Measurements from ENCODE around the gene HNRNPD. TPM values are rescaled to one million over a fixed set of nuclear protein-coding genes. Genes with fewer than 3 reads are reported as not detected.

The HNRNPD gene
- total and polyA plus RNA-seq, 10 of the 15 experiments (the other 5 are each of a cell fraction or from before 2014, with no cell fraction given) = 76.6 to 882 (median 265) TPM

GRCh38 chr4:82382751-82383150, 9.0 kb upstream of the HNRNPD start:
- Histone ChIP-seq H4K20me1 (ENCODE audit: control insufficient read depth, insufficient read depth) (no peaks in the 10 kb centered on the region), H3K79me2 (ENCODE audit: control insufficient read depth, insufficient read depth, low read length) (no peaks in the 10 kb centered on the region), H3K27ac (ENCODE audit: control insufficient read depth, insufficient read depth) (no peak overlapping the region), H3K9me3 (replicated peaks; ENCODE audit: control insufficient read depth, insufficient read depth, low read length) (peaks cover 2% of the 10 kb centered on the region; the same call in 2 of the 3 replicates), H3K27me3 (replicated peaks in 1 of 2; ENCODE audit: control insufficient read depth in 2 of 2, insufficient read depth in 2 of 2, low read length in 1 of 2) (no peaks in the 10 kb centered on the region), H3K36me3 (ENCODE audit: control insufficient read depth in 2 of 2, insufficient read depth in 2 of 2, low read length in 1 of 2) (no peaks in the 10 kb centered on the region), H3K4me2 (ENCODE audit: control insufficient read depth, insufficient read depth) (no peak overlapping the region), H3K9ac (ENCODE audit: control insufficient read depth, insufficient read depth, low read length) (no peak overlapping the region), H3K4me1 (ENCODE audit: control insufficient read depth, insufficient read depth, low read length) (no peaks in the 10 kb centered on the region), H3K4me3 (no peak overlapping the region), H2AFZ (ENCODE audit: control insufficient read depth, low read depth, low read length) (no peak overlapping the region)
- DNase-seq (ENCODE audit: low read depth, low spot score) (no peak), ATAC-seq (no peak), FAIRE-seq (no peak)
- 3% methylated on average over 2 of the region's 2 CpGs for WGBS (ENCODE audit: insufficient coverage, insufficient replicate concordance, low lambda C conversion rate, missing lambda C conversion rate)
- BruUV-seq (replicated peaks) = no TSS peak
- ChIA-PET SMC1A (ENCODE audit: uncharacterized antibody, unreplicated experiment) (interaction anchor here (0.7 kb wide), 1 partner anchor 243 kb away, joined by 3 read pairs; no protein-coding TSS in a partner anchor), RAD21 (ENCODE audit: unreplicated experiment) (interaction anchor here (0.8 kb wide), 1 partner anchor 78 kb away, joined by 3 read pairs; no protein-coding TSS in a partner anchor), POLR2A (no interaction called here), CTCF (interaction anchor here (1.1 kb wide), 1 partner anchor 48 kb away, joined by 4 read pairs; no protein-coding TSS in a partner anchor)
- in situ Hi-C loops (cut with MboI) (no loop called here), intact Hi-C loops (cut with micrococcal nuclease; ENCODE audit: unreplicated experiment) (no loop called here)
- no peak for TF ChIP-seq NR2F1 (conservative IDR thresholded peaks at IDR 0.05)
- TF ChIP-seq IKZF1 (conservative IDR thresholded peaks at IDR 0.05) = no peak
- no peak for TF ChIP-seq TBL1XR1 (IDR thresholded peaks at IDR 0.05; ENCODE audit: low read depth, low read length)
- no peak for TF ChIP-seq SMAD5 (IDR thresholded peaks at IDR 0.05; ENCODE audit: low read depth)
- no peak for TF ChIP-seq KDM1A (IDR thresholded peaks at IDR 0.05; ENCODE audit: borderline replicate concordance)
- TF ChIP-seq BHLHE40 (IDR thresholded peaks at IDR 0.05; ENCODE audit: borderline replicate concordance in 1 of 2, low read depth in 2 of 2, low read length in 1 of 2) = no peak
- TF ChIP-seq E2F8 (IDR thresholded peaks at IDR 0.05; ENCODE audit: low read depth, partially characterized antibody) = no peak
- TF ChIP-seq, protein P1, sequence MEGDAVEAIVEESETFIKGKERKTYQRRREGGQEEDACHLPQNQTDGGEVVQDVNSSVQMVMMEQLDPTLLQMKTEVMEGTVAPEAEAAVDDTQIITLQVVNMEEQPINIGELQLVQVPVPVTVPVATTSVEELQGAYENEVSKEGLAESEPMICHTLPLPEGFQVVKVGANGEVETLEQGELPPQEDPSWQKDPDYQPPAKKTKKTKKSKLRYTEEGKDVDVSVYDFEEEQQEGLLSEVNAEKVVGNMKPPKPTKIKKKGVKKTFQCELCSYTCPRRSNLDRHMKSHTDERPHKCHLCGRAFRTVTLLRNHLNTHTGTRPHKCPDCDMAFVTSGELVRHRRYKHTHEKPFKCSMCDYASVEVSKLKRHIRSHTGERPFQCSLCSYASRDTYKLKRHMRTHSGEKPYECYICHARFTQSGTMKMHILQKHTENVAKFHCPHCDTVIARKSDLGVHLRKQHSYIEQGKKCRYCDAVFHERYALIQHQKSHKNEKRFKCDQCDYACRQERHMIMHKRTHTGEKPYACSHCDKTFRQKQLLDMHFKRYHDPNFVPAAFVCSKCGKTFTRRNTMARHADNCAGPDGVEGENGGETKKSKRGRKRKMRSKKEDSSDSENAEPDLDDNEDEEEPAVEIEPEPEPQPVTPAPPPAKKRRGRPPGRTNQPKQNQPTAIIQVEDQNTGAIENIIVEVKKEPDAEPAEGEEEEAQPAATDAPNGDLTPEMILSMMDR (IDR thresholded peaks at IDR 0.05 in 2 of 3, conservative IDR thresholded peaks at IDR 0.05 in 1 of 3; ENCODE audit: control insufficient read depth in 2 of 3, extremely low read depth in 1 of 3, insufficient read depth in 1 of 3, low read depth in 3 of 3, low read length in 3 of 3) = no peak
- TF ChIP-seq NBN (IDR thresholded peaks at IDR 0.05) = no peak
- no peak for TF ChIP-seq RB1 (IDR thresholded peaks at IDR 0.05; ENCODE audit: borderline replicate concordance)
